ENCODE results near the gene NTM.

NTM gene

DNA sequence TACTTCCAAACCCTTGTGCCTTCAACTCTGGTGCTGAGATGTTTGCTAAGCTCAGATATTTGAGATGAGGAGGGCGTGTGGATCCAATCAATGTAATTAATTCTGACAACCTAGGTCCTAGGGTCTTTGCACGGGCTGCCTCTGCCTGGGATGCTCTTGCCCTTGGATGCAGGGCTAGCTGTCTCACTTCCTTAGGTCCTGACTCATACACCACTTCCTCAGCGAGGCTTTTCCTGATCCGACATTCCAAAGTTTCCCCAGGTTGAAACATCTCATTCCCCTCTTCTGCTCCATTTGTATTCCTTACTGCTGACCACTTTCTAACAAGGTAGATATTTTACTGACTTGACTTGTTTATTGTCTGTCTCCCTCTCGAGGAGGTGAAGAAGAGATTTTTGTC lies 43.0 kb upstream of the NTM start:
- Histone ChIP-seq H3K4me2 (ENCODE audit: low read length) (no peak overlapping the region), H3F3A (ENCODE audit: control insufficient read depth, insufficient read depth) (no peaks in the 10 kb centered on the region), H3K4me1 (ENCODE audit: control insufficient read depth, low read length) (no peaks in the 10 kb centered on the region), H3K9me3 (ENCODE audit: control insufficient read depth, insufficient read depth, low read length) (no peaks in the 10 kb centered on the region), H3K4me3 (ENCODE audit: low read length) (no peak overlapping the region), H3K9me2 (replicated peaks; ENCODE audit: control insufficient read depth, low read length) (no peaks in the 10 kb centered on the region), H3K79me2 (ENCODE audit: control insufficient read depth, low read length) (no peaks in the 10 kb centered on the region), H3K27me3 (ENCODE audit: control insufficient read depth, low read length) (no peaks in the 10 kb centered on the region), H4K20me1 (ENCODE audit: control insufficient read depth, insufficient read depth, low read depth, low read length) (no peaks in the 10 kb centered on the region), H3K36me3 (ENCODE audit: control insufficient read depth, low read length) (no peaks in the 10 kb centered on the region), H3K27ac (ENCODE audit: low read depth, low read length) (no peak overlapping the region)
- no peak for TF ChIP-seq EZH2phosphoT487 (IDR thresholded peaks at IDR 0.05; ENCODE audit: borderline replicate concordance, low read length)

DNA sequence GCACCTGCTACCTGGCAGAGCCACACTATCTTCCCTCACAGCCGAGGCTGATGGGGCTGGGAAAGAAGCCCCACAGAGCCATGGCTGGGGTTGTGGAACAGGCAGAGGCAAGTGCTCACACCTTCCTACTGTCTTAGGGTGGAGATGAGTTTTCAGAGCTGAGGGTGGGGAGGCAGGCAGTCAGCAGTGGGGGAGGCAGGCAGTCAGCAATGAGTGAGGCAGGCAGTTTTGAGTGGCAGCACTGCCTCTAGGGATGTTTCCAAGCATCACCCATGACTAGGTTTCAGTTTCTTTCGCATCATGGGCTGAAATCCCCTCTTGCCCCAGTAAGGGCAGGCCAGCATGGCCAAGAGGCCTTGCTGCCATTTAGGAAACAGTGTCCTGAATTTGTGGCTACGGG lies 41.6 kb upstream of the NTM start:
- no peak for TF ChIP-seq EZH2phosphoT487 (IDR thresholded peaks at IDR 0.05; ENCODE audit: borderline replicate concordance, low read length)
- TF ChIP-seq, protein P1, sequence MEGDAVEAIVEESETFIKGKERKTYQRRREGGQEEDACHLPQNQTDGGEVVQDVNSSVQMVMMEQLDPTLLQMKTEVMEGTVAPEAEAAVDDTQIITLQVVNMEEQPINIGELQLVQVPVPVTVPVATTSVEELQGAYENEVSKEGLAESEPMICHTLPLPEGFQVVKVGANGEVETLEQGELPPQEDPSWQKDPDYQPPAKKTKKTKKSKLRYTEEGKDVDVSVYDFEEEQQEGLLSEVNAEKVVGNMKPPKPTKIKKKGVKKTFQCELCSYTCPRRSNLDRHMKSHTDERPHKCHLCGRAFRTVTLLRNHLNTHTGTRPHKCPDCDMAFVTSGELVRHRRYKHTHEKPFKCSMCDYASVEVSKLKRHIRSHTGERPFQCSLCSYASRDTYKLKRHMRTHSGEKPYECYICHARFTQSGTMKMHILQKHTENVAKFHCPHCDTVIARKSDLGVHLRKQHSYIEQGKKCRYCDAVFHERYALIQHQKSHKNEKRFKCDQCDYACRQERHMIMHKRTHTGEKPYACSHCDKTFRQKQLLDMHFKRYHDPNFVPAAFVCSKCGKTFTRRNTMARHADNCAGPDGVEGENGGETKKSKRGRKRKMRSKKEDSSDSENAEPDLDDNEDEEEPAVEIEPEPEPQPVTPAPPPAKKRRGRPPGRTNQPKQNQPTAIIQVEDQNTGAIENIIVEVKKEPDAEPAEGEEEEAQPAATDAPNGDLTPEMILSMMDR (IDR thresholded peaks at IDR 0.05; ENCODE audit: low read depth, low read length, poor library complexity, severe bottlenecking) = no peak
- Histone ChIP-seq H3K4me3 (ENCODE audit: low read length) (no peak overlapping the region), H3K9me2 (replicated peaks; ENCODE audit: control insufficient read depth, low read length) (no peaks in the 10 kb centered on the region), H3K27ac (ENCODE audit: low read depth, low read length) (no peak overlapping the region), H3K9me3 (ENCODE audit: control insufficient read depth, insufficient read depth, low read length) (no peaks in the 10 kb centered on the region), H3K79me2 (ENCODE audit: control insufficient read depth, low read length) (no peaks in the 10 kb centered on the region), H3K4me1 (ENCODE audit: control insufficient read depth, low read length) (no peaks in the 10 kb centered on the region), H3K4me2 (ENCODE audit: low read length) (no peak overlapping the region), H3K27me3 (ENCODE audit: control insufficient read depth, low read length) (no peaks in the 10 kb centered on the region), H3K36me3 (ENCODE audit: control insufficient read depth, low read length) (no peaks in the 10 kb centered on the region), H3F3A (ENCODE audit: control insufficient read depth, insufficient read depth) (no peaks in the 10 kb centered on the region), H4K20me1 (ENCODE audit: control insufficient read depth, insufficient read depth, low read depth, low read length) (no peaks in the 10 kb centered on the region)

DNA sequence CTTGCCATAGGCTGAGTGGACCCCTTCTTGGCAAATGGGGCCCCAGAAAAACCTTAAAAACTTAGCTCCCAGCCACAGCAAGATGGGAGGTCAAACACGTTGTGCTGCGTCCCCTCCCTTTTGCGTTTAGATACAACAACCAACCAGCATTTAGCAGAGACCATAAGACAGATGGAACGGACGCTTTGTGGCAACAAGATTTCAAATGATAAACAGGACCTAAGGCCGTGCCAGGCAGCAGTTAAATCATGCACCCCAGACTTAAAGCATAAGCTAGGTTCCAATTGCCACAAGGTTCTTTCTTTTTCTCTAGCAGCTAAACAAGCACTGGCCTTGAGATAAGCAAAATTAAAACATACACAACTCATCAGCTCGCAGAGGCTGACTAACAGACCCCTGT lies 39.4 kb upstream of the NTM start:
- Histone ChIP-seq H4K20me1 (ENCODE audit: control insufficient read depth, insufficient read depth, low read depth, low read length) (no peaks in the 10 kb centered on the region), H3K4me1 (ENCODE audit: control insufficient read depth, low read length) (no peaks in the 10 kb centered on the region), H3K4me2 (ENCODE audit: low read length) (no peak overlapping the region), H3F3A (ENCODE audit: control insufficient read depth, insufficient read depth) (no peaks in the 10 kb centered on the region), H3K36me3 (ENCODE audit: control insufficient read depth, low read length) (no peaks in the 10 kb centered on the region), H3K9me2 (replicated peaks; ENCODE audit: control insufficient read depth, low read length) (no peaks in the 10 kb centered on the region), H3K79me2 (ENCODE audit: control insufficient read depth, low read length) (no peaks in the 10 kb centered on the region), H3K4me3 (ENCODE audit: low read length) (no peak overlapping the region), H3K27ac (ENCODE audit: low read depth, low read length) (no peak overlapping the region), H3K27me3 (ENCODE audit: control insufficient read depth, low read length) (no peaks in the 10 kb centered on the region), H3K9me3 (ENCODE audit: control insufficient read depth, insufficient read depth, low read length) (no peaks in the 10 kb centered on the region)
- TF ChIP-seq, protein P1 (IDR thresholded peaks at IDR 0.05; ENCODE audit: low read depth, low read length, poor library complexity, severe bottlenecking) = no peak
- no peak for TF ChIP-seq EZH2phosphoT487 (IDR thresholded peaks at IDR 0.05; ENCODE audit: borderline replicate concordance, low read length)

DNA sequence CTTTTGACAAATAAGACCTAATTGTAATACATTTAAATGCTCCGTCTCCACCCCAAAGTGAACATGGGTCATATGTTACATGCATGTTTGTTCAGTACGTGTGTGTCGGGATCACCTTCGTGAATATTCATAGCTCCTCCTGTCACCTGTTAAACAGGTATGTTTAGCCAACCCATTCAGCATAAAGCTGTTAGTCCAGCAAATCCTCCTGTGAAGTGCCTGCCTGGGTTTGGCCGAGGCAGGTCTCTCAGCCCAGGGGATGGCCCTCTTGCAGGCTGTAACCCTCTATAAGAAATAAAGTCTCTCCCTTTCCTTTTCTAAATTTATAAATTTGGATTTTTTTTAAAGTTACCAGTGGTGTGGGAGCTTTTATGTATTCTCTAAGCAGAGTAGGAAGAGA lies 38.9 kb upstream of the NTM start:
- Histone ChIP-seq H3K4me1 (ENCODE audit: control insufficient read depth, low read length) (no peaks in the 10 kb centered on the region), H3K27me3 (ENCODE audit: control insufficient read depth, low read length) (no peaks in the 10 kb centered on the region), H3K4me2 (ENCODE audit: low read length) (no peak overlapping the region), H3K9me2 (replicated peaks; ENCODE audit: control insufficient read depth, low read length) (no peaks in the 10 kb centered on the region), H3F3A (ENCODE audit: control insufficient read depth, insufficient read depth) (no peaks in the 10 kb centered on the region), H3K27ac (ENCODE audit: low read depth, low read length) (no peak overlapping the region), H4K20me1 (ENCODE audit: control insufficient read depth, insufficient read depth, low read depth, low read length) (no peaks in the 10 kb centered on the region), H3K9me3 (ENCODE audit: control insufficient read depth, insufficient read depth, low read length) (no peaks in the 10 kb centered on the region), H3K4me3 (ENCODE audit: low read length) (no peak overlapping the region), H3K79me2 (ENCODE audit: control insufficient read depth, low read length) (no peaks in the 10 kb centered on the region), H3K36me3 (ENCODE audit: control insufficient read depth, low read length) (no peaks in the 10 kb centered on the region)
- TF ChIP-seq, protein P1 (IDR thresholded peaks at IDR 0.05; ENCODE audit: low read depth, low read length, poor library complexity, severe bottlenecking) = no peak
- no peak for TF ChIP-seq EZH2phosphoT487 (IDR thresholded peaks at IDR 0.05; ENCODE audit: borderline replicate concordance, low read length)
